AG09309 (cell line): Measurements from ENCODE around the gene ATP1A1.
A peak's percentile ranks its signal among the peaks of the same experiment; 100 is the strongest.

ENCODE experiments used
- DNase-seq: peaks from one replicate; pipeline ENCODE4 v3.0.0-alpha.2; 2010; ENCODE audit warnings: low read depth
- H3K4me3 ChIP-seq: 2 replicates; pipeline ENCODE4 v1.5.1; 2011; ENCODE audit warnings: mild to moderate bottlenecking, low read depth, low read length, moderate library complexity; ENCODE audit not compliant: control insufficient read depth
- CTCF ChIP-seq: IDR thresholded peaks from 2 replicates; pipeline ENCODE4 v1.5.1; 2011; ENCODE audit warnings: mild to moderate bottlenecking, low read depth, low read length, inconsistent platforms; ENCODE audit not compliant: insufficient read depth, control insufficient read depth; ENCODE audit errors: missing control alignments

Gene ATP1A1

GRCh38 chr1:116367256-116367945 is 5.6 kb upstream of the ATP1A1 start:
- TF ChIP-seq CTCF: no peak
- no peak overlapping the region for H3K4me3 ChIP-seq
- no peak for DNase-seq

GRCh38 chr1:116368241-116368640 is 4.8 kb upstream of the ATP1A1 start:
- no peak for DNase-seq
- TF ChIP-seq CTCF: no peak
- H3K4me3 ChIP-seq: no peak overlapping the region

GRCh38 chr1:116370181-116370580 is 2.9 kb upstream of the ATP1A1 start:
- TF ChIP-seq CTCF: no peak
- H3K4me3 ChIP-seq: no peak overlapping the region
- DNase-seq: no peak

- no peak for DNase-seq
- no peak for TF ChIP-seq CTCF
- no peak overlapping the region for H3K4me3 ChIP-seq
Measured at GRCh38 chr1:116371752-116372151, 1.3 kb upstream of the ATP1A1 start.

- H3K4me3 ChIP-seq: peak overlapping the region; percentile 89
- DNase-seq: no peak
- no peak for TF ChIP-seq CTCF
Measured at GRCh38 chr1:116372191-116372590, 853 bp upstream of the ATP1A1 start.

GRCh38 chr1:116373431-116374352 is 648 bp downstream of the ATP1A1 start:
- no peak for DNase-seq
- no peak for TF ChIP-seq CTCF
- peak overlapping the region; percentile 89 for H3K4me3 ChIP-seq
